H1 (cell line): ENCODE data around the gene ZHX3. TPM values are rescaled to one million over a fixed set of nuclear protein-coding genes. Genes with fewer than 3 reads are reported as not detected.

Source experiments
- CTCF ChIA-PET: fragments of 300-600 bp; sonication (Branson Sonifier 250); formaldehyde crosslinking; loops from one replicate; lab custom pipeline; 2021; ENCODE audit not compliant: partially characterized antibody; lab: Charles Lee
- POLR2A ChIA-PET: fragments of 300-600 bp; sonication (Branson Sonifier 250); formaldehyde crosslinking; loops from one replicate; lab custom pipeline; 2021; ENCODE audit warnings: inconsistent platforms; ENCODE audit not compliant: partially characterized antibody; lab: Charles Lee
- DNase-seq, 2 experiments: peaks; one replicate each; pipeline versions ENCODE4 v3.0.0 to v3.0.0-alpha.2; 2010 to 2022; ENCODE audit warnings: low spot score in 2 of 2, low read depth in 1 of 2, mixed read lengths in 1 of 2
- FAIRE-seq: peaks from 2 replicates; lab custom pipeline; 2011; peaks lifted over from hg19 to GRCh38; lab: Jason Lieb, UNC
- H2AFZ ChIP-seq: 2 replicates; pipeline ENCODE4 v1.8.1; 2012; ENCODE audit warnings: low read length, inconsistent platforms
- H2AK5ac ChIP-seq: 2 replicates; pipeline ENCODE4 v1.6.1; 2013; ENCODE audit warnings: low read depth, low read length
- H2BK120ac ChIP-seq: replicated peaks from 2 replicates; pipeline ENCODE3; 2013; ENCODE audit warnings: low read depth, low read length, inconsistent platforms
- H2BK12ac ChIP-seq: 2 replicates; pipeline ENCODE4 v1.6.1; 2013; ENCODE audit warnings: low read depth, low read length
- H2BK15ac ChIP-seq: 2 replicates; pipeline ENCODE4 v1.6.1; 2013; ENCODE audit warnings: low read length
- H2BK20ac ChIP-seq: 2 replicates; pipeline ENCODE4 v1.6.1; 2013; ENCODE audit warnings: low read length
- H2BK5ac ChIP-seq: 2 replicates; pipeline ENCODE4 v1.6.1; 2013; ENCODE audit warnings: low read depth, low read length
- H3K14ac ChIP-seq: 2 replicates; pipeline ENCODE4 v1.6.1; 2013; ENCODE audit warnings: inconsistent platforms; ENCODE audit not compliant: insufficient read length
- H3K18ac ChIP-seq: 2 replicates; pipeline ENCODE4 v1.6.1; 2013; ENCODE audit warnings: low read length; ENCODE audit errors: extremely low read depth
- H3K23ac ChIP-seq: 2 replicates; pipeline ENCODE4 v1.6.1; 2013; ENCODE audit warnings: inconsistent platforms; ENCODE audit not compliant: insufficient read length
- H3K23me2 ChIP-seq: 2 replicates; pipeline ENCODE4 v1.6.1; 2013; ENCODE audit warnings: low read depth, low read length
- H3K27ac ChIP-seq: 2 replicates; pipeline ENCODE4 v1.6.1; 2011; ENCODE audit warnings: low read depth, low read length, inconsistent platforms
- H3K27me3 ChIP-seq, 4 experiments: replicated peaks in 1 of 4; 1 replicate in 1 of 4; 2 replicates in 3 of 4; pipeline versions ENCODE4 v1.6.1 to v1.8.1; 2011 to 2013; ENCODE audit warnings: low read length in 3 of 4, mild to moderate bottlenecking in 3 of 4, inconsistent platforms in 2 of 4, mixed read lengths in 2 of 4, moderate library complexity in 1 of 4; ENCODE audit not compliant: control insufficient read depth in 3 of 4, insufficient read depth in 3 of 4; ENCODE audit errors: extremely low read depth in 1 of 4
- H3K36me3 ChIP-seq, 4 experiments: 2 replicates each; pipeline versions ENCODE4 v1.6.1 to v1.8.1; 2011 to 2013; ENCODE audit warnings: mild to moderate bottlenecking in 4 of 4, low read length in 3 of 4, moderate library complexity in 2 of 4, control low read depth in 1 of 4, inconsistent platforms in 1 of 4; ENCODE audit not compliant: insufficient read depth in 4 of 4, control insufficient read depth in 2 of 4
- H3K4ac ChIP-seq: replicated peaks from 2 replicates; pipeline ENCODE3; 2013; ENCODE audit warnings: low read length, low read depth, mixed read lengths, inconsistent platforms; ENCODE audit not compliant: insufficient read length
- H3K4me1 ChIP-seq, 4 experiments: replicated peaks in 1 of 4; 1 replicate in 1 of 4; 2 replicates in 3 of 4; pipeline versions ENCODE4 v1.6.1 to v1.8.1; 2011 to 2013; ENCODE audit warnings: low read length in 3 of 4, inconsistent platforms in 2 of 4, mixed read lengths in 1 of 4; ENCODE audit not compliant: insufficient read depth in 4 of 4, control insufficient read depth in 3 of 4
- H3K4me2 ChIP-seq, 2 experiments: 2 replicates each; pipeline versions ENCODE4 v1.6.1 to v1.8.1; 2011 to 2013; ENCODE audit warnings: low read depth in 2 of 2, low read length in 2 of 2, control low read depth in 1 of 2, inconsistent platforms in 1 of 2, mild to moderate bottlenecking in 1 of 2; ENCODE audit not compliant: insufficient read depth in 1 of 2
- H3K4me3 ChIP-seq, 4 experiments: fragments of 200-600, 300-600 bp in 1 of 4; sonication (generic), shearing (Covaris generic), sonication (Bioruptor Twin) in 1 of 4; 2 replicates each; pipeline versions ENCODE4 v1.5.1 to v1.8.1; 2011 to 2016; ENCODE audit warnings: low read length in 4 of 4, low read depth in 3 of 4, control low read depth in 2 of 4, inconsistent platforms in 2 of 4, mild to moderate bottlenecking in 2 of 4, mixed read lengths in 1 of 4, moderate library complexity in 1 of 4; ENCODE audit not compliant: insufficient read depth in 2 of 4; ENCODE audit errors: extremely low read depth in 1 of 4
- H3K56ac ChIP-seq: replicated peaks from 2 replicates; pipeline ENCODE3; 2013; ENCODE audit warnings: low read depth, mild to moderate bottlenecking, mixed read lengths, low read length, inconsistent platforms; ENCODE audit not compliant: insufficient read length
- H3K79me1 ChIP-seq: 2 replicates; pipeline ENCODE4 v1.6.1; 2013; ENCODE audit warnings: low read depth, low read length, control low read depth
- H3K79me2 ChIP-seq, 2 experiments: 2 replicates each; pipeline versions ENCODE4 v1.6.1 to v1.8.1; 2012 to 2013; ENCODE audit warnings: low read length in 2 of 2, mild to moderate bottlenecking in 2 of 2, inconsistent platforms in 1 of 2; ENCODE audit not compliant: insufficient read depth in 2 of 2, control insufficient read depth in 1 of 2
- H3K9ac ChIP-seq, 4 experiments: replicated peaks in 1 of 4; 1 replicate in 1 of 4; 2 replicates in 3 of 4; pipeline versions ENCODE4 v1.6.1 to v1.8.1; 2011 to 2013; ENCODE audit warnings: low read depth in 3 of 4, low read length in 3 of 4, control low read depth in 2 of 4, mild to moderate bottlenecking in 2 of 4, moderate library complexity in 2 of 4, inconsistent platforms in 1 of 4; ENCODE audit errors: extremely low read depth in 1 of 4
- H3K9me3 ChIP-seq, 2 experiments: 2 replicates each; pipeline versions ENCODE4 v1.6.1 to v1.8.1; 2012 to 2013; ENCODE audit warnings: mild to moderate bottlenecking in 2 of 2, moderate library complexity in 2 of 2, control low read depth in 1 of 2, inconsistent platforms in 1 of 2, low read depth in 1 of 2, low read length in 1 of 2, mixed read lengths in 1 of 2; ENCODE audit not compliant: insufficient read depth in 2 of 2
- H4K20me1 ChIP-seq, 2 experiments: replicated peaks in 1 of 2; 2 replicates each; pipeline versions ENCODE3 to v1.8.1; 2011 to 2013; ENCODE audit warnings: inconsistent platforms in 2 of 2, low read length in 2 of 2, mild to moderate bottlenecking in 1 of 2; ENCODE audit not compliant: insufficient read depth in 2 of 2, control insufficient read depth in 1 of 2
- H4K5ac ChIP-seq: 2 replicates; pipeline ENCODE4 v1.6.1; 2013; ENCODE audit warnings: low read length, low read depth, mixed read lengths, inconsistent platforms; ENCODE audit not compliant: insufficient read length
- H4K8ac ChIP-seq: 2 replicates; pipeline ENCODE4 v1.8.0; 2013; ENCODE audit warnings: mild to moderate bottlenecking, moderate library complexity, low read length, inconsistent platforms; ENCODE audit not compliant: insufficient read depth; ENCODE audit errors: extremely low read depth
- H4K91ac ChIP-seq: replicated peaks from 2 replicates; pipeline ENCODE3; 2013; ENCODE audit warnings: low read length, mixed read lengths, inconsistent platforms; ENCODE audit not compliant: insufficient read length
- CTBP2 ChIP-seq: IDR thresholded peaks from 2 replicates; pipeline ENCODE4 v1.7.0; 2011; ENCODE audit warnings: borderline replicate concordance, mild to moderate bottlenecking, moderate library complexity, mixed read lengths, low read length; ENCODE audit not compliant: insufficient read depth, insufficient read length
- JUND ChIP-seq: IDR thresholded peaks from 2 replicates; pipeline ENCODE4 v1.6.1; 2011; ENCODE audit warnings: mild to moderate bottlenecking, improper control_type of control experiment, low read length
- SIX5 ChIP-seq: IDR thresholded peaks from 2 replicates; pipeline ENCODE4 v1.6.1; 2011; ENCODE audit warnings: mild to moderate bottlenecking, low read depth, low read length
- SP2 ChIP-seq: IDR thresholded peaks from 2 replicates; pipeline ENCODE4 v1.6.1; 2012; ENCODE audit warnings: mild to moderate bottlenecking, low read length, inconsistent platforms
- WGBS, 2 experiments: shearing (Covaris generic) in 1 of 2; methylation state at CpG; one replicate each; pipeline versions ENCODE4 v1.1.6 to v1.1.7; 2013 to 2015; ENCODE audit warnings: low lambda C conversion rate in 2 of 2, mixed read lengths in 2 of 2, inconsistent platforms in 1 of 2, low coverage in 1 of 2, missing lambda C conversion rate in 1 of 2; ENCODE audit not compliant: insufficient replicate concordance in 2 of 2, insufficient coverage in 1 of 2, insufficient read length in 1 of 2; ENCODE audit errors: extremely low coverage in 1 of 2, missing lambda C conversion rate in 1 of 2; 5-methylcytosine and 5-hydroxymethylcytosine counted together
- polyA plus RNA-seq, 7 experiments: library from polyadenylated mRNA; depleted of rRNA in 3 of 7; stranded (reverse) in 5 of 7; unstranded in 2 of 7; fragments of >200 nt in 5 of 7; fragments of 200-250 nt in 2 of 7; gene quantifications; 1 replicate in 5 of 7; 2 replicates in 1 of 7; 4 replicates in 1 of 7; pipeline versions ENCODE4 v1.2.1 to v1.2.3, GENCODE V29; 2011 to 2013; ENCODE audit warnings: missing spikeins in 2 of 7, mixed read lengths in 2 of 7
- total RNA-seq: library from RNA; stranded (reverse); fragmentation: NEBNext Ultra II Directional; extraction: Animal tissue kit (Norgen Biotek cat#: 25700); gene quantifications from 2 replicates; pipeline ENCODE4 v1.2.1, GENCODE V29; 2021
- TF ChIP-seq, protein P1 (sequence below), 3 experiments: IDR thresholded peaks; 1 replicate in 2 of 3; 2 replicates in 1 of 3; pipeline versions ENCODE4 v1.5.1 to v1.6.1; 2011; ENCODE audit warnings: low read length in 3 of 3, mild to moderate bottlenecking in 3 of 3, inconsistent platforms in 2 of 3, low read depth in 1 of 3, moderate library complexity in 1 of 3; ENCODE audit not compliant: insufficient read depth in 1 of 3; ENCODE audit errors: control extremely low read depth in 1 of 3

Gene ZHX3
- total and polyA plus RNA-seq, 2 of the 8 experiments (the other 6 are each of a cell fraction or from before 2014, with no cell fraction given): 1.00 to 7.8 TPM

DNA sequence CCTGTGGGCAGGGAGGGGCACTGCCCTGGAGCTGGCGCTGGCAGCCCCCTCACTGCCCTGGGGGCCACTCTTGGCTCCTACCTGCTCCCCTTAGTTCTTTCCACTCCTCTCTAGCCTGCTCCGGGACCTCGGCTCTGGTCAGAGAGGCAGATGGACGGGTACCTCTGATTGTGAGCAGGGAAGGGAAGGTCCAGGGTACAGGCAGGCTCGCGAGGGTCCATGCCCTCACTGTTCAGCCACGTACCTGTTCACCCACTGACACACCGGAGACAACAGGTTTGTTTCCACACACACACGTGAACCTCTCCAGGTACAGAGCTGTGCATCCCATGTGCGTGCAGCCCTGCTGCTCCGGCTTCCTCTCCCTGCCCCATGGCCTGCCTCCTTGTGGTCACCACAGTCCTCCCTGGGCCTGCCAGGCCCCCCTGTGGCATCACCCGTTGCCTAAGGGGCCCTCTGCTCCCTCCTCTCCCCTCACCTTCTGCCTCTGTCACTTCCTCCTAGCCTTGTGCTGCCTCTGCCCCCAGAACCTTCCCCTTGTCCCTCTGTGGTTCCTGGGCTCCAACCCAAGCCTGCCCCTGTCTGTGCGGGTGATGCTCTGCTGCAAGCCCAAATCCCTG lies 46.8 kb upstream of the ZHX3 start:
- Histone ChIP-seq H2BK20ac (no peak overlapping the region), H3K4me1 (peaks cover 0 to 2% (median 0%) of the 10 kb centered on the region in 4 experiments; a peak in 3 of 7 replicates), H2BK120ac (no peak overlapping the region), H2AK5ac (no peak overlapping the region), H2BK12ac (no peak overlapping the region), H3K27ac (no peak overlapping the region), H3K27me3 (peaks cover 18 to 40% (median 36%) of the 10 kb centered on the region in 4 experiments), H3K9me3 (no peaks in the 10 kb centered on the region), H3K4ac (no peak overlapping the region), H3K4me3 (no peak overlapping the region), H3K18ac (no peak overlapping the region), H3K56ac (no peak overlapping the region), H3K79me1 (no peaks in the 10 kb centered on the region), H2BK5ac (no peak overlapping the region), H3K23ac (no peak overlapping the region), H3K79me2 (no peaks in the 10 kb centered on the region), H3K36me3 (no peaks in the 10 kb centered on the region), H3K4me2 (no peak overlapping the region), H3K23me2 (peaks cover 7% of the 10 kb centered on the region; the same call in 1 of the 2 replicates), H4K91ac (no peak overlapping the region), H4K5ac (no peak overlapping the region), H2BK15ac (0 out of 2 replicates have a peak overlapping the region, but pooled peaks have one; percentile 61), H3K9ac (no peak overlapping the region), H2AFZ (no peak overlapping the region), H4K8ac (no peak overlapping the region), H3K14ac (no peak overlapping the region), H4K20me1 (peaks cover 2 to 10% of the 10 kb centered on the region in 2 experiments)
- TF ChIP-seq, protein P1, sequence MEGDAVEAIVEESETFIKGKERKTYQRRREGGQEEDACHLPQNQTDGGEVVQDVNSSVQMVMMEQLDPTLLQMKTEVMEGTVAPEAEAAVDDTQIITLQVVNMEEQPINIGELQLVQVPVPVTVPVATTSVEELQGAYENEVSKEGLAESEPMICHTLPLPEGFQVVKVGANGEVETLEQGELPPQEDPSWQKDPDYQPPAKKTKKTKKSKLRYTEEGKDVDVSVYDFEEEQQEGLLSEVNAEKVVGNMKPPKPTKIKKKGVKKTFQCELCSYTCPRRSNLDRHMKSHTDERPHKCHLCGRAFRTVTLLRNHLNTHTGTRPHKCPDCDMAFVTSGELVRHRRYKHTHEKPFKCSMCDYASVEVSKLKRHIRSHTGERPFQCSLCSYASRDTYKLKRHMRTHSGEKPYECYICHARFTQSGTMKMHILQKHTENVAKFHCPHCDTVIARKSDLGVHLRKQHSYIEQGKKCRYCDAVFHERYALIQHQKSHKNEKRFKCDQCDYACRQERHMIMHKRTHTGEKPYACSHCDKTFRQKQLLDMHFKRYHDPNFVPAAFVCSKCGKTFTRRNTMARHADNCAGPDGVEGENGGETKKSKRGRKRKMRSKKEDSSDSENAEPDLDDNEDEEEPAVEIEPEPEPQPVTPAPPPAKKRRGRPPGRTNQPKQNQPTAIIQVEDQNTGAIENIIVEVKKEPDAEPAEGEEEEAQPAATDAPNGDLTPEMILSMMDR (IDR thresholded peaks at IDR 0.05; ENCODE audit: control extremely low read depth in 1 of 3, insufficient read depth in 1 of 3, low read depth in 1 of 3, low read length in 3 of 3): no peak
- TF ChIP-seq CTBP2: no peak
- TF ChIP-seq SP2: no peak
- no peak for TF ChIP-seq JUND
- TF ChIP-seq SIX5: no peak
- ChIA-PET CTCF (interaction anchor here (0.6 to 1.3 kb wide), 7 partner anchors 12 to 209 kb away, joined by 3 to 4 read pairs (median 4); partner anchors contain the start of gene LPIN3), POLR2A (interaction anchor here (1.0 to 1.1 kb wide), 2 partner anchors 9 to 21 kb away, joined by 3 read pairs; no protein-coding TSS in a partner anchor)
- DNase-seq (no peak), FAIRE-seq (no peak)
- WGBS, 2 experiments: 88% methylated on average over 10 of the region's 13 CpGs; no CpG with 5 or more reads in 1 of the 2 experiments
